Daoy (cell line): ENCODE data around the gene PHKA2. TPM values are rescaled to one million over a fixed set of nuclear protein-coding genes. Genes with fewer than 3 reads are reported as not detected.
A peak's percentile ranks its signal among the peaks of the same experiment; 100 is the strongest.

Experiments used
- DNase-seq: peaks from one replicate; pipeline ENCODE4 v3.0.0-alpha.2; 2015; ENCODE audit warnings: low read depth
- total RNA-seq: library from RNA; depleted of rRNA; stranded (reverse); fragments of >200 nt; shearing (Covaris generic); gene quantifications from 2 replicates; pipeline ENCODE4 v1.2.3, GENCODE V29; 2014

Gene PHKA2
- total RNA-seq, 1 experiment from 2014 or later: 7.2 TPM

DNA sequence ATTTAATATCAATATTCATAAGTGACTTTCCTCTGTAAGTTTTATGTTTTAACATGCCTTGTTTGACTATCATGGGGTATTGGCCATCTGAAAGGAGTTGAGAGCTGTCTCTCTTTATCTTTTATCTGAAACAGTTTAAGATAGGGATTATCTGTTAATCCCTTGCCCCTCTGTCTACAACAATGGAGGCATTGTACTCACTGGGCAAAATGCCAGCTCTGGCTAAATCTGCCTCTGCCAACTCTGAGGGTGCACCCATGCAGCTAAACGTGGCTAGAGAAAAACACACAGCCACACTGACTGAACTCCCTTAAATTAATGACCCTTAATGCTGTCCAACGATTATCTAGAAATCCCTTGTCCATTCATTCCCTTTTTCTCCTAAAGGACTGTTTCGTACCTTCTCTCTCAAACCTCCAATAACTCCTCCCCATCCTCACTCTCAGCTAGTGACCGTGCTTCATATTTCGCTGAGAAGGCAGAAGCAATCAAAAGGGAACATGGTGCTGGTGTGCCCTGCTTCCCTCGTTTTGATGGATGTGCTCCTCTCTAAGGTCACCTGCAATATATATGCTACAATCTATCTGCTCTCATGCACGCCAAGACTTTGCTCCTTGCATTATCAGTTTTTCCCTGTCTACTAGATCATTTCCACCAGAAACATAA is 10.3 kb downstream of the PHKA2 start:
- DNase-seq: no peak

- no peak for DNase-seq
These were observed 12.4 kb downstream of the PHKA2 start for GRCh38 chrX:18971506-18971905.

- DNase-seq: no peak
These were observed 13.4 kb downstream of the PHKA2 start for GRCh38 chrX:18970465-18970864.

GRCh38 chrX:18966624-18967023 is 17.3 kb downstream of the PHKA2 start:
- DNase-seq: no peak

DNA sequence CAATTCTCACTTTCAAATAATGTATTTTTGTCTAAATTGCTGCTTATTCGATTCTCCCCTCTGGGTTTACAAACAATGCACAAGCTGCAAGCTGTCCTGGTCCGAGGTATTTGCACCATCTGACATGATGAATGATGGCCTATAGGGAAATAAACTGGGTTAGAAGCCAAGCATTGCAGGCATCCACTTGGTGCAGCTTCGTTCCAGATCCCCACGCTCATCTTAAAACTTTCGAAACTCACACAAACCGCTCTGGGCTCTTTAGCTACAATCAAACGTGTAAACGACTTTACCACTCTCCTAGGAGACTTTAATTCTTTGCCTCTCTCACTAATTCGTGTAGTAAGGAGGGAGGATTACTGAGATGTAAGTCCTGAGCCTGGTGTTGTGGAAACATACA is 19.0 kb downstream of the PHKA2 start:
- no peak for DNase-seq

DNA sequence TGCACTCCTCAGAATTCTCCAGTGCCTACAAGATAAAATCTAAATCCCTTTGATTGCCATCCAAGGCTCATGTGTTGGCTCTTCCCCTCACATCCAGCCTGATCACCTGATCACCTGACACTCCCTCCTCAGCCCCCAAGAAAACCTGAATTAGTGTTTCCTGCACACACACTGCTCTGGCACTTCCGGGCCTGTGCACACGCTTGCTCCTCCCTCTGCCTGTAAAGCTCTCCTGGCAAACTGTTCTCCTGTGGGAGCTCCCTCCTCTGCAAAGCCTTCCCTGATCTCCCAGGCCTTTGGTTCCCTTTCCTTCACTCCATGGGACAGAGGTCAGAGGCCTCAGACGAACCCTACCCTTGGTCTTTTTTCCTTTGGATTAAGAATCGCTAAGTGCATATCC is 19.9 kb downstream of the PHKA2 start:
- DNase-seq: no peak

- no peak for DNase-seq
These were observed 21.6 kb downstream of the PHKA2 start for GRCh38 chrX:18962329-18962728.

DNA sequence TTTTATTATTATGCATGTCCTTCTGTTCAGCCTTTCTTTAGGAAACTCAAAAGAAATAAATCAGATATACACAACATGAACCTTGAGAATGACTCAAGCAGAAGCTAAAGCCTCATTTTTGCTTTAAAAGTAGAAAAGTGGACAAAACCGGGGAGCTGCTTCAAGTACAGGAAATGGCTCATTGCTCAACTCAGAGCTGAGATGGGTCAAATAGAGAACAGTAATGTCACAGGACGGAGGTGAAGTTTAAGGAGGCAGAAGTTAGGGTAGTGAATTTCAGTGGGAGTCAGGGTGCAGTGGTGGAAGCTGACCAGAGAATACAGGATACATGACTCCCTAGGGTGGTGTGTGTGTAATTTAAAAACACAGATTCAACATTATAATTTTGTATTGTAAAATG is 22.2 kb downstream of the PHKA2 start:
- no peak for DNase-seq

- DNase-seq: no peak
These were observed 27.4 kb downstream of the PHKA2 start for GRCh38 chrX:18956303-18957032.

GRCh38 chrX:18955676-18956075 is 28.2 kb downstream of the PHKA2 start:
- DNase-seq: no peak

DNA sequence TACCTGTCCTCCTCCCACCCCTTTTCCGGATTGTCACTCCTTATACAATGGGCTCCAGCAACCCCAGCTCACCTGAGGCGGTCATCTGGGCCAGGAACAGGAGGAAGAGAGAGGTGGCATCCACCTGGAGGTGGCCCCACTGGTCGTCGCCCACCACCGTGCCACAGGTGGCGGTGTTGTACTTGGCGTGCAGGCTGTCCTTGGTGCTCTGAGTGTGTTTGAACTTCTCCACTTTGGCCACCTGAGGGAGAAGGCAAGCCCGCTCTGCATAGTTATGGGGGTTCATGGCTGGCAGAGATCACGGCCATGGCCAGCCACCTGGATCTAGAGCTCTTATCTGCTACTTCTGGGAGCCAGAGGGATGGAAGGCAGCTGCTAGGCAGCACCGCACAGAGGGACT is 32.9 kb downstream of the PHKA2 start:
- DNase-seq: no peak

DNA sequence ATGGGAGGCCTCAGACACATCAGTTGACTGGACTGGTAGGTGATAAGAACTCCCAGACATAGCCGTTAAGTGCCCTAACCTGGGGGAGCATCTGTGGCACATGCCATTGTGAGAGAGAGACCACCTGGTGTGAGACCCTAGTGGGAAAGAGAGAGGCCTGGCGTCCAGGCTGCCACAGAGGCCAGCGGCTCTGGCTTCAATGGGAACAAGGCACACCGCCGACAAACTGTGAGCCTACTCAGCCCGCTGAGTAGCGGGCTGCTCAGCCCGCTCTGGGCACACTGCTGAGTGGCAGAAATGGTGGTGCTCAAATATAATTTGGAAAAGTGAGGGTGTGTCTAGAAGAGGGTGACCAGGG is 34.0 kb downstream of the PHKA2 start:
- DNase-seq: no peak

DNA sequence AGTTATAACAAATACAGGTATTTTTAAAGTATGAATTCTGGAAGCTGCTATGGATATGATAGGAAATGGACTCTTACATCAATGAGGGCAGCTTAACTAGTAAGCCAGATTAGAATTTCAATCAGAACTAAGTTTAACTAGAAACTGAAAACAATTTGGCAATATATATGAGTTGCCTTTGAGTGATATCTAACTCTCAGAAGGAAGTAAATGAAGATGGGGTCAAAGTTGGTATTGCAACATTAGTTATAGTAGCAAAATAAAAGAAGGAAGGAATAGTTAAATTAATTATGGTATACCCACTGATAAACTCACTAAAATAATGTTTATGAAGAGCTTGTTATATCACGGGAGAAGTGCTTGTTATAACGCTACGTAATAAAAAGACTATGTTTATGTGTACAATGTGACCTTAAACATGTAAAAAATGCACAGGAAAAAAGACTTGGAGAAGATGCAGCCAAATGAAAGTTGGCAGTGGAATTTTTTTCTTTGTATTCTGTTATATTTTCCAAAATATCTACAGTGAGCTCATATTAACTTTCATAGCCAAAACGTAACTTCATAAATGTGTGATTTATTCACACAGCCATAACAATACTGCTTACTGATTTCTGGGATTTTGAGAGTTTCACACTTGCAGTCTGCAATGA is 34.5 kb downstream of the PHKA2 start:
- DNase-seq: no peak

GRCh38 chrX:18946611-18947010 is 37.3 kb downstream of the PHKA2 start:
- DNase-seq: no peak

- no peak for DNase-seq
These were observed 37.8 kb downstream of the PHKA2 start for GRCh38 chrX:18946157-18946556.

- DNase-seq: no peak
These were observed 38.4 kb downstream of the PHKA2 start for GRCh38 chrX:18945483-18945882.

DNA sequence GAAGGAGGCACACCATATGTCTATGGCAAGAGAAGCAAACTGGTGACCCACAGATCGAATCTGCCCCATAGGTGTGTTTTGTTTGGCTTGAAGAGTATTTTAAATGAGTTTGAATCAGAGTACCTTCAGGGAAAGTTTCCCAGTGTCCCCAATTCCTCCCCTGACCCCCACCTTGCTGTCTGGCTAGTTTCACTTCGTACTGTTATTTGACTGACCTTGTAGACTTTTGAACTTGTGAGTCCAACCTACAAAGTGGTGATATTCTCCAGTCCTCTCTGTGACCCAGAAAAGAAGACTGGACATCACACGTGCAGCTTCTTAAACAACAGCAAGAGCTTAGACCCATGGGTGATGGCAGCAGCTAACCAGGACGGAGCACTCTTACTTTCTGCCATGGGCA is 39.4 kb downstream of the PHKA2 start:
- DNase-seq: no peak

- DNase-seq: no peak
These were observed 42.0 kb downstream of the PHKA2 start for GRCh38 chrX:18941896-18942295.

DNA sequence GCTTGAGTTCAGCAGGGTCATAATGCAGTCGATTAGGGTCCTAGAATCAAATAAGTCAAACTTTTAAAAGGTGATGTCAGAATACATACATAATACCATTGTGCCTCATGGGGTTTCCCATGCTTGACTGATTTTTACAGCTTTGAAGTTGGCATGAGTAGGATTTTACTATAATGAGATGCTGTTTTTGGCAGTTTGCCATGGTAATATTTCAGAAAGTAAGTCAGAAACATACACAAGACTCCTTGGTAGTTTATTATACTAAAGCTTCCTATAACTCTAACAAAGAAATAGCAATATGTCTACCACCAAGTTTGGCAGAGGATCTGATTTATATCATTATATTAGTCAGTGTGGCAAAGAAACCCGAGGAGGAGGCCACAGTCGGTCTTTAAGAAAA is 45.2 kb downstream of the PHKA2 start:
- DNase-seq: peak; percentile 55

DNA sequence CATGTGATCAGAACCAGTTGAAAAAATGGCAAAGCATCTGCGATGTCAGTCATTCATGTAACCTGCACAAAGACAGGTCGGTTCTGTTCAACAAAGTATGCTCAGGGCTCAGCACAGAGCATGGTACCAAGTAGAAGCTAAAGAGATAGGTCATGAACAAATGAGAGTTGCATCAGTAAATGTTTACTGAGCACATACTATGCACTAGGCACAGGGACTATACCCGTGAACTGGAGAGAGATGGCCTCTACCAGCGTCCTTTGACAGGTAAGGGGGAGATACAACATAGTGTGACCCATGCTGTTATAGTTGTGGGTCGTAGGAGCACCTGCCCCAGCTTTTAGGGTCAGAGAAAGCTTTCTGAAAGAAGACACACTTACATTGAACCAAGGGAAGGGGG is 46.7 kb downstream of the PHKA2 start:
- no peak for DNase-seq

- DNase-seq: no peak
These were observed 48.0 kb downstream of the PHKA2 start for GRCh38 chrX:18935893-18936292.

DNA sequence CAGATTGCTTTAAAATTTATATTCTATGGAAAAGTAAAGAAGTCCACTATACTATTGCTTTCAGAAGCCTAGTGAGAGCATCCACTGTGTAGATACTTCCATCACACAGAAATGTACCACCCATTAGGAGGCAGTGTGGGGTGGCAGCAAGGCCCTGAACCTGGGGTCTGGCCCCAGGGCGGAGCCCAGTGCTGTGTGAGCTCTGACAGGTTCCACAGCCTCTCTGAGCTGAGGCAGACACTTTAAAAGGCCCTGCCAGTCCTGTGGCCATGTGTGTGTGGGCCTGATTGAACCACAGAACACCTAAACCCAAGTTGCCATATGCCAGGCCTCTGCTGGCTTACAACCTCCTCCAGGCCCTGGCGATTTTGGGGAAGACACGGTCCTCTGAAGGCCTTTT is 49.2 kb downstream of the PHKA2 start:
- no peak for DNase-seq

- no peak for DNase-seq
These were observed 50.3 kb downstream of the PHKA2 start for GRCh38 chrX:18933617-18934016.
